HepG2 (cell line): ENCODE results near the gene PDGFRB. TPM values are rescaled to one million over a fixed set of nuclear protein-coding genes. Genes with fewer than 3 reads are reported as not detected.

ENCODE experiments used
- ASH2L ChIP-seq: fragments of 300-600, 200-600 bp; sonication (generic); IDR thresholded peaks from 2 replicates; pipeline ENCODE4 v1.7.0; 2017; ENCODE audit warnings: low read depth, mild to moderate bottlenecking, moderate library complexity, mixed read lengths, low read length; ENCODE audit not compliant: insufficient read length
- PPARG ChIP-seq: conservative IDR thresholded peaks from 2 replicates; pipeline ENCODE4 v1.6.1; 2016; ENCODE audit warnings: missing biosample characterization, missing genetic modification reagents
- RFX3 ChIP-seq: IDR thresholded peaks from 2 replicates; pipeline ENCODE4 v1.6.1; 2016; ENCODE audit warnings: missing biosample characterization, missing genetic modification reagents
- SATB2 ChIP-seq: sonication (generic); formaldehyde crosslinking; IDR thresholded peaks from 2 replicates; pipeline ENCODE4 v1.5.0; 2020; ENCODE audit warnings: missing genetic modification reagents
- SIX1 ChIP-seq: sonication (generic); formaldehyde crosslinking; IDR thresholded peaks from 2 replicates; pipeline ENCODE4 v1.4.0; 2020; ENCODE audit warnings: missing genetic modification reagents, borderline replicate concordance
- TEAD2 ChIP-seq: sonication (generic); formaldehyde crosslinking; IDR thresholded peaks from 2 replicates; pipeline ENCODE4 v1.9.0; 2021; ENCODE audit warnings: missing genetic modification reagents
- ZMAT3 ChIP-seq: sonication (generic); formaldehyde crosslinking; conservative IDR thresholded peaks from 2 replicates; pipeline ENCODE4 v1.7.0; 2021; ENCODE audit warnings: missing genetic modification reagents
- ZNF180 ChIP-seq: sonication (generic); formaldehyde crosslinking; IDR thresholded peaks from 2 replicates; pipeline ENCODE4 v1.4.0; 2020; ENCODE audit warnings: low read depth, missing genetic modification reagents, borderline replicate concordance
- ZNF205 ChIP-seq: IDR thresholded peaks from 2 replicates; pipeline ENCODE4 v1.6.1; 2018; ENCODE audit warnings: missing biosample characterization, missing genetic modification reagents
- ZNF263 ChIP-seq: sonication (generic); formaldehyde crosslinking; IDR thresholded peaks from 2 replicates; pipeline ENCODE4 v1.4.0; 2020; ENCODE audit warnings: missing genetic modification reagents
- ZNF282 ChIP-seq: fragments of 450-650 bp; IDR thresholded peaks from 2 replicates; pipeline ENCODE4 v1.6.1; 2018; ENCODE audit not compliant: partially characterized antibody
- ZNF790 ChIP-seq: sonication (generic); formaldehyde crosslinking; IDR thresholded peaks from 2 replicates; pipeline ENCODE4 v1.8.0; 2022; ENCODE audit warnings: missing genetic modification reagents, mild to moderate bottlenecking, borderline replicate concordance
- polyA plus RNA-seq, 8 experiments: library from polyadenylated mRNA; depleted of rRNA in 3 of 8; stranded (reverse) in 7 of 8; unstranded in 1 of 8; fragments of >200 nt; fragmentation: Illumina TruSeq in 4 of 8; extraction: Trizol in 4 of 8; gene quantifications; 2 replicates each; pipeline versions ENCODE4 v1.2.1 to v1.2.3, GENCODE V29; 2011 to 2016; ENCODE audit warnings: low read depth in 4 of 8, missing spikeins in 1 of 8, mixed read lengths in 1 of 8; ENCODE audit not compliant: insufficient read depth in 1 of 8
- total RNA-seq, 5 experiments: library from RNA; depleted of rRNA; stranded (reverse); fragments of >200 nt; fragmentation: Illumina TruSeq; extraction: Trizol; gene quantifications; 2 replicates each; pipeline ENCODE4 v1.2.3, GENCODE V29; 2016; ENCODE audit warnings: low read depth in 1 of 5
- TF ChIP-seq, protein P1 (sequence below): sonication (generic); formaldehyde crosslinking; IDR thresholded peaks from 2 replicates; pipeline ENCODE4 v1.8.1; 2023; ENCODE audit warnings: mild to moderate bottlenecking, missing genetic modification reagents, borderline replicate concordance
- TF ChIP-seq, protein P2 (sequence below): sonication (generic); formaldehyde crosslinking; IDR thresholded peaks from 2 replicates; pipeline ENCODE4 v1.4.0; 2020; ENCODE audit warnings: mild to moderate bottlenecking, missing genetic modification reagents
- TF ChIP-seq, protein P3 (sequence below): sonication (generic); formaldehyde crosslinking; IDR thresholded peaks from 2 replicates; pipeline ENCODE4 v1.4.0; 2020; ENCODE audit warnings: missing genetic modification reagents, borderline replicate concordance
- TF ChIP-seq, protein P4 (sequence below): sonication (generic); formaldehyde crosslinking; IDR thresholded peaks from 2 replicates; pipeline ENCODE4 v1.5.1; 2020; ENCODE audit warnings: missing genetic modification reagents, mild to moderate bottlenecking, borderline replicate concordance
- TF ChIP-seq, protein P5 (sequence below): sonication (generic); formaldehyde crosslinking; IDR thresholded peaks from 2 replicates; pipeline ENCODE4 v1.4.0; 2020; ENCODE audit warnings: mild to moderate bottlenecking, missing genetic modification reagents
- TF ChIP-seq, protein P6 (sequence below): sonication (generic); formaldehyde crosslinking; IDR thresholded peaks from 2 replicates; pipeline ENCODE4 v1.8.0; 2022; ENCODE audit warnings: missing genetic modification reagents, mild to moderate bottlenecking, borderline replicate concordance
- TF ChIP-seq, protein P7 (sequence below): sonication (generic); formaldehyde crosslinking; IDR thresholded peaks from 2 replicates; pipeline ENCODE4 v1.5.1; 2020; ENCODE audit warnings: missing genetic modification reagents, mild to moderate bottlenecking, borderline replicate concordance

Gene PDGFRB
- total and polyA plus RNA-seq, 2 of the 13 experiments (the other 11 are each of a cell fraction or from before 2014, with no cell fraction given), result 4.0 to 21.0 TPM

DNA sequence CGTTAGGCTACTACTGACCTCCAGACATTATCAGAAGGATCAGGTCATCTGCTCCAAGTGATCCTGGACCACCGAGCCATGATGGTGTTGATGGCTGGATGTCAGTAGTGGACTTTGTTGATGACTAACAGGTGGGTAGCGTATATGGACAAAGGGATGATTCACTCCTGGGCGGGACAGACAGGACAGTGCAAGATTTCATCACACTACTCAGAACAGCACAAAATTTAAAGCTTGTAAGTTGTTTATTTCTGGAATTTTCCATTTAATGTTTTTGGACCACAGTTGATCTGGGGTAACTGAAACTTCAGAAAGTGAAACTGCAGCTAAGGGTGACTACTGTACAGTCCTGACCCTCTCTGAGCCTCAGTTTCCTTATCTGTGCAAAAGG lies 12.7 kb downstream of the PDGFRB start (continued):
- TF ChIP-seq, protein P1, sequence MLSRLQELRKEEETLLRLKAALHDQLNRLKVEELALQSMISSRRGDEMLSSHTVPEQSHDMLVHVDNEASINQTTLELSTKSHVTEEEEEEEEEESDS (CRISPR knock-in tag), result no peak
- TF ChIP-seq ASH2L (peak; percentile 34), ZMAT3 (CRISPR knock-in tag) (no peak; the same call in 1 of the 2 replicates), ZNF263 (CRISPR knock-in tag) (no peak), ZNF180 (no peak), ZNF790 (CRISPR knock-in tag) (no peak), PPARG (peak; percentile 36; the same call in 1 of the 2 replicates), RFX3 (no peak), TEAD2 (CRISPR knock-in tag) (no peak), ZNF282 (no peak), SATB2 (no peak), SIX1 (CRISPR knock-in tag) (no peak), ZNF205 (0 out of 2 replicates have a peak, but pooled peaks have one; percentile 55)
- TF ChIP-seq, protein P2, sequence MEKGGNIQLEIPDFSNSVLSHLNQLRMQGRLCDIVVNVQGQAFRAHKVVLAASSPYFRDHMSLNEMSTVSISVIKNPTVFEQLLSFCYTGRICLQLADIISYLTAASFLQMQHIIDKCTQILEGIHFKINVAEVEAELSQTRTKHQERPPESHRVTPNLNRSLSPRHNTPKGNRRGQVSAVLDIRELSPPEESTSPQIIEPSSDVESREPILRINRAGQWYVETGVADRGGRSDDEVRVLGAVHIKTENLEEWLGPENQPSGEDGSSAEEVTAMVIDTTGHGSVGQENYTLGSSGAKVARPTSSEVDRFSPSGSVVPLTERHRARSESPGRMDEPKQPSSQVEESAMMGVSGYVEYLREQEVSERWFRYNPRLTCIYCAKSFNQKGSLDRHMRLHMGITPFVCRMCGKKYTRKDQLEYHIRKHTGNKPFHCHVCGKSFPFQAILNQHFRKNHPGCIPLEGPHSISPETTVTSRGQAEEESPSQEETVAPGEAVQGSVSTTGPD, result no peak
- TF ChIP-seq, protein P3, sequence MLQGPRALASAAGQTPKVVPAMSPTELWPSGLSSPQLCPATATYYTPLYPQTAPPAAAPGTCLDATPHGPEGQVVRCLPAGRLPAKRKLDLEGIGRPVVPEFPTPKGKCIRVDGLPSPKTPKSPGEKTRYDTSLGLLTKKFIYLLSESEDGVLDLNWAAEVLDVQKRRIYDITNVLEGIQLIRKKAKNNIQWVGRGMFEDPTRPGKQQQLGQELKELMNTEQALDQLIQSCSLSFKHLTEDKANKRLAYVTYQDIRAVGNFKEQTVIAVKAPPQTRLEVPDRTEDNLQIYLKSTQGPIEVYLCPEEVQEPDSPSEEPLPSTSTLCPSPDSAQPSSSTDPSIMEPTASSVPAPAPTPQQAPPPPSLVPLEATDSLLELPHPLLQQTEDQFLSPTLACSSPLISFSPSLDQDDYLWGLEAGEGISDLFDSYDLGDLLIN (CRISPR knock-in tag), result no peak
- TF ChIP-seq, protein P4, sequence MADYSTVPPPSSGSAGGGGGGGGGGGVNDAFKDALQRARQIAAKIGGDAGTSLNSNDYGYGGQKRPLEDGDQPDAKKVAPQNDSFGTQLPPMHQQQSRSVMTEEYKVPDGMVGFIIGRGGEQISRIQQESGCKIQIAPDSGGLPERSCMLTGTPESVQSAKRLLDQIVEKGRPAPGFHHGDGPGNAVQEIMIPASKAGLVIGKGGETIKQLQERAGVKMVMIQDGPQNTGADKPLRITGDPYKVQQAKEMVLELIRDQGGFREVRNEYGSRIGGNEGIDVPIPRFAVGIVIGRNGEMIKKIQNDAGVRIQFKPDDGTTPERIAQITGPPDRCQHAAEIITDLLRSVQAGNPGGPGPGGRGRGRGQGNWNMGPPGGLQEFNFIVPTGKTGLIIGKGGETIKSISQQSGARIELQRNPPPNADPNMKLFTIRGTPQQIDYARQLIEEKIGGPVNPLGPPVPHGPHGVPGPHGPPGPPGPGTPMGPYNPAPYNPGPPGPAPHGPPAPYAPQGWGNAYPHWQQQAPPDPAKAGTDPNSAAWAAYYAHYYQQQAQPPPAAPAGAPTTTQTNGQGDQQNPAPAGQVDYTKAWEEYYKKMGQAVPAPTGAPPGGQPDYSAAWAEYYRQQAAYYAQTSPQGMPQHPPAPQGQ (CRISPR knock-in tag), result no peak
- TF ChIP-seq, protein P5, sequence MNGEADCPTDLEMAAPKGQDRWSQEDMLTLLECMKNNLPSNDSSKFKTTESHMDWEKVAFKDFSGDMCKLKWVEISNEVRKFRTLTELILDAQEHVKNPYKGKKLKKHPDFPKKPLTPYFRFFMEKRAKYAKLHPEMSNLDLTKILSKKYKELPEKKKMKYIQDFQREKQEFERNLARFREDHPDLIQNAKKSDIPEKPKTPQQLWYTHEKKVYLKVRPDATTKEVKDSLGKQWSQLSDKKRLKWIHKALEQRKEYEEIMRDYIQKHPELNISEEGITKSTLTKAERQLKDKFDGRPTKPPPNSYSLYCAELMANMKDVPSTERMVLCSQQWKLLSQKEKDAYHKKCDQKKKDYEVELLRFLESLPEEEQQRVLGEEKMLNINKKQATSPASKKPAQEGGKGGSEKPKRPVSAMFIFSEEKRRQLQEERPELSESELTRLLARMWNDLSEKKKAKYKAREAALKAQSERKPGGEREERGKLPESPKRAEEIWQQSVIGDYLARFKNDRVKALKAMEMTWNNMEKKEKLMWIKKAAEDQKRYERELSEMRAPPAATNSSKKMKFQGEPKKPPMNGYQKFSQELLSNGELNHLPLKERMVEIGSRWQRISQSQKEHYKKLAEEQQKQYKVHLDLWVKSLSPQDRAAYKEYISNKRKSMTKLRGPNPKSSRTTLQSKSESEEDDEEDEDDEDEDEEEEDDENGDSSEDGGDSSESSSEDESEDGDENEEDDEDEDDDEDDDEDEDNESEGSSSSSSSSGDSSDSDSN, result peak; percentile 51; the same call in 1 of the 2 replicates
- TF ChIP-seq, protein P6, sequence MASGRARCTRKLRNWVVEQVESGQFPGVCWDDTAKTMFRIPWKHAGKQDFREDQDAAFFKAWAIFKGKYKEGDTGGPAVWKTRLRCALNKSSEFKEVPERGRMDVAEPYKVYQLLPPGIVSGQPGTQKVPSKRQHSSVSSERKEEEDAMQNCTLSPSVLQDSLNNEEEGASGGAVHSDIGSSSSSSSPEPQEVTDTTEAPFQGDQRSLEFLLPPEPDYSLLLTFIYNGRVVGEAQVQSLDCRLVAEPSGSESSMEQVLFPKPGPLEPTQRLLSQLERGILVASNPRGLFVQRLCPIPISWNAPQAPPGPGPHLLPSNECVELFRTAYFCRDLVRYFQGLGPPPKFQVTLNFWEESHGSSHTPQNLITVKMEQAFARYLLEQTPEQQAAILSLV (CRISPR knock-in tag), result no peak
- TF ChIP-seq, protein P7, sequence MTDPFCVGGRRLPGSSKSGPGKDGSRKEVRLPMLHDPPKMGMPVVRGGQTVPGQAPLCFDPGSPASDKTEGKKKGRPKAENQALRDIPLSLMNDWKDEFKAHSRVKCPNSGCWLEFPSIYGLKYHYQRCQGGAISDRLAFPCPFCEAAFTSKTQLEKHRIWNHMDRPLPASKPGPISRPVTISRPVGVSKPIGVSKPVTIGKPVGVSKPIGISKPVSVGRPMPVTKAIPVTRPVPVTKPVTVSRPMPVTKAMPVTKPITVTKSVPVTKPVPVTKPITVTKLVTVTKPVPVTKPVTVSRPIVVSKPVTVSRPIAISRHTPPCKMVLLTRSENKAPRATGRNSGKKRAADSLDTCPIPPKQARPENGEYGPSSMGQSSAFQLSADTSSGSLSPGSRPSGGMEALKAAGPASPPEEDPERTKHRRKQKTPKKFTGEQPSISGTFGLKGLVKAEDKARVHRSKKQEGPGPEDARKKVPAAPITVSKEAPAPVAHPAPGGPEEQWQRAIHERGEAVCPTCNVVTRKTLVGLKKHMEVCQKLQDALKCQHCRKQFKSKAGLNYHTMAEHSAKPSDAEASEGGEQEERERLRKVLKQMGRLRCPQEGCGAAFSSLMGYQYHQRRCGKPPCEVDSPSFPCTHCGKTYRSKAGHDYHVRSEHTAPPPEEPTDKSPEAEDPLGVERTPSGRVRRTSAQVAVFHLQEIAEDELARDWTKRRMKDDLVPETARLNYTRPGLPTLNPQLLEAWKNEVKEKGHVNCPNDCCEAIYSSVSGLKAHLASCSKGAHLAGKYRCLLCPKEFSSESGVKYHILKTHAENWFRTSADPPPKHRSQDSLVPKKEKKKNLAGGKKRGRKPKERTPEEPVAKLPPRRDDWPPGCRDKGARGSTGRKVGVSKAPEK (CRISPR knock-in tag), result no peak
